K562 (cell line): Measurements from ENCODE around the gene UBE2V1. TPM values are rescaled to one million over a fixed set of nuclear protein-coding genes. Genes with fewer than 3 reads are reported as not detected.

ENCODE experiments used
- ARID2 ChIP-seq: fragments of 450-650 bp; IDR thresholded peaks from 2 replicates; pipeline ENCODE4 v1.6.1; 2017; ENCODE audit warnings: antibody characterized with exemption, mild to moderate bottlenecking
- CBX5 ChIP-seq: IDR thresholded peaks from 2 replicates; pipeline ENCODE4 v1.6.1; 2014; ENCODE audit warnings: low read depth, borderline replicate concordance
- ESRRB ChIP-seq: fragments of 250-450 bp; sonication (Bioruptor Pico); IDR thresholded peaks from 2 replicates; pipeline ENCODE4 v1.5.0; 2020; ENCODE audit warnings: mild to moderate bottlenecking, moderate library complexity, borderline replicate concordance
- FOXK2 ChIP-seq, 2 experiments: fragments of 450-650 bp; IDR thresholded peaks in 1 of 2; conservative IDR thresholded peaks in 1 of 2; 2 replicates each; pipeline ENCODE4 v1.6.1; 2016; ENCODE audit warnings: low read depth in 2 of 2, mild to moderate bottlenecking in 1 of 2
- GABPB2 ChIP-seq: fragments of 250-450 bp; sonication (Bioruptor Pico); conservative IDR thresholded peaks from 2 replicates; pipeline ENCODE4 v1.5.1; 2021; ENCODE audit warnings: mild to moderate bottlenecking
- OTX1 ChIP-seq: fragments of 450-650 bp; formaldehyde crosslinking; IDR thresholded peaks from 2 replicates; pipeline ENCODE4 v1.4.0; 2022; ENCODE audit warnings: mild to moderate bottlenecking
- PML ChIP-seq: IDR thresholded peaks from 2 replicates; pipeline ENCODE4 v1.6.1; 2012; ENCODE audit warnings: low read length, inconsistent platforms
- RUNX1 ChIP-seq: sonication (generic); IDR thresholded peaks from 2 replicates; pipeline ENCODE4 v1.6.1; 2016; ENCODE audit warnings: antibody characterized with exemption, low read depth
- TCF7L2 ChIP-seq: fragments of 150-350 bp; IDR thresholded peaks from 2 replicates; pipeline ENCODE4 v1.6.1; 2016; ENCODE audit warnings: low read depth, mild to moderate bottlenecking, low read length, moderate library complexity
- ZNF589 ChIP-seq: fragments of 200-800 bp; sonication (Bioruptor generic); IDR thresholded peaks from 2 replicates; pipeline ENCODE4 v1.6.1; 2016; ENCODE audit warnings: low read depth, missing genetic modification characterization, missing compliant biosample characterization
- polyA plus RNA-seq, 8 experiments: library from polyadenylated mRNA; depleted of rRNA in 4 of 8; stranded (reverse) in 5 of 8; unstranded in 3 of 8; fragments of >200 nt; fragmentation: Nextera tagmentation in 2 of 8; fragmentation: Illumina TruSeq in 1 of 8; extraction: Ambion mirVana in 2 of 8; extraction: Trizol in 1 of 8; gene quantifications; 2 replicates each; pipeline versions ENCODE4 v1.2.1 to v1.2.3, GENCODE V29; 2011 to 2014; ENCODE audit warnings: inconsistent platforms in 1 of 8, missing spikeins in 1 of 8
- total RNA-seq, 7 experiments: library from RNA; depleted of rRNA in 6 of 7; stranded (reverse); fragments of >200 nt in 6 of 7; fragmentation: Illumina TruSeq in 2 of 7; extraction: Trizol in 2 of 7; gene quantifications; 2 replicates each; pipeline versions ENCODE4 v1.2.1 to v1.2.3, GENCODE V29; 2011 to 2021; ENCODE audit warnings: low replicate concordance in 1 of 7
- TF ChIP-seq, protein P1 (sequence below): fragments of 450-650 bp; IDR thresholded peaks from 2 replicates; pipeline ENCODE4 v1.6.1; 2018; ENCODE audit not compliant: partially characterized antibody
- TF ChIP-seq, protein P2 (sequence below): fragments of 450-650 bp; IDR thresholded peaks from 2 replicates; pipeline ENCODE4 v1.6.1; 2014; ENCODE audit warnings: low read depth, mild to moderate bottlenecking, moderate library complexity, borderline replicate concordance
- TF ChIP-seq, protein P3 (sequence below): fragments of 450-650 bp; IDR thresholded peaks from 2 replicates; pipeline ENCODE4 v1.6.1; 2016; ENCODE audit warnings: low read depth, mild to moderate bottlenecking, moderate library complexity

Gene UBE2V1
- total and polyA plus RNA-seq, 9 of the 15 experiments (the other 6 are each of a cell fraction or from before 2014, with no cell fraction given): 93.0 to 357 (median 119) TPM

DNA sequence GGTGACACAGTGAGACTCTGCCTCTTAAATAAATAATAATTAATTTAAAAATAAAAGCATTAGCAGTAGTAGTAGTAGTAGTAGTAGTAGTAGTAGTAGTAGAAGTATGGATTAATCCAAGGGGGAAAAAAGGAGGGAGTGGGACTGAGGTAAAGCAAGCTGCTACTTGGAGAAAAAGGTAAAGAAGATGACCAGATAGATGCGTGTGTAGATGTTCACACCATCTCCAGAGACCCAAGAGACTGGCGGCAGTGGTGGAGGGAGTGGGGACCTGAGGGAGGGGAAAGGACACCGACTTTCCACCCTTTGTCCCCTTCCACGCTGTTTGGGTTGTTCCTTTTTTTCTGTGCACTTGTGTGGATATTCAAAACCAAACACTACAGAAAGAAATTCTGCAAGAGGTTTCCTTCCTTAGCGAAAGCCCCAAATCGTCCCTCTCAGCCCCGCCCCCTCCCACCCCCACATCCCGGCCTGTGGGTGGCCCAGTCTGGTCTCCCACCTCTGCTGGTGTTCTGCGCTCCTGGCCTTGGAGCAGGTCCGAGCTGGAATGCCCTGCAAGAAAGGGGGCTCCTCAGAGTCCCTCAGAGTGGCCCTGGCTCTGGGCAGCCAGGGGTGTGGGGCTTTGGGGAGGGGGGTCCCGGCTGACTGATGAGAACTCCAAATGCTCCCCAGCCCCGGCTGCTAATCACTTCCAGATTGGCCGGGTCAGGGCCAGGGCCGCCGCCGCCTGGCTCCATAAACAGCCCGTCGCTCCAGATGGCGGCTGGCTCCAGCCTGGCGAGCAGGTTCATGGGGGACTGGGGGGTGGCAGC lies 60.2 kb downstream of the UBE2V1 start (continued):
- TF ChIP-seq, protein P1, sequence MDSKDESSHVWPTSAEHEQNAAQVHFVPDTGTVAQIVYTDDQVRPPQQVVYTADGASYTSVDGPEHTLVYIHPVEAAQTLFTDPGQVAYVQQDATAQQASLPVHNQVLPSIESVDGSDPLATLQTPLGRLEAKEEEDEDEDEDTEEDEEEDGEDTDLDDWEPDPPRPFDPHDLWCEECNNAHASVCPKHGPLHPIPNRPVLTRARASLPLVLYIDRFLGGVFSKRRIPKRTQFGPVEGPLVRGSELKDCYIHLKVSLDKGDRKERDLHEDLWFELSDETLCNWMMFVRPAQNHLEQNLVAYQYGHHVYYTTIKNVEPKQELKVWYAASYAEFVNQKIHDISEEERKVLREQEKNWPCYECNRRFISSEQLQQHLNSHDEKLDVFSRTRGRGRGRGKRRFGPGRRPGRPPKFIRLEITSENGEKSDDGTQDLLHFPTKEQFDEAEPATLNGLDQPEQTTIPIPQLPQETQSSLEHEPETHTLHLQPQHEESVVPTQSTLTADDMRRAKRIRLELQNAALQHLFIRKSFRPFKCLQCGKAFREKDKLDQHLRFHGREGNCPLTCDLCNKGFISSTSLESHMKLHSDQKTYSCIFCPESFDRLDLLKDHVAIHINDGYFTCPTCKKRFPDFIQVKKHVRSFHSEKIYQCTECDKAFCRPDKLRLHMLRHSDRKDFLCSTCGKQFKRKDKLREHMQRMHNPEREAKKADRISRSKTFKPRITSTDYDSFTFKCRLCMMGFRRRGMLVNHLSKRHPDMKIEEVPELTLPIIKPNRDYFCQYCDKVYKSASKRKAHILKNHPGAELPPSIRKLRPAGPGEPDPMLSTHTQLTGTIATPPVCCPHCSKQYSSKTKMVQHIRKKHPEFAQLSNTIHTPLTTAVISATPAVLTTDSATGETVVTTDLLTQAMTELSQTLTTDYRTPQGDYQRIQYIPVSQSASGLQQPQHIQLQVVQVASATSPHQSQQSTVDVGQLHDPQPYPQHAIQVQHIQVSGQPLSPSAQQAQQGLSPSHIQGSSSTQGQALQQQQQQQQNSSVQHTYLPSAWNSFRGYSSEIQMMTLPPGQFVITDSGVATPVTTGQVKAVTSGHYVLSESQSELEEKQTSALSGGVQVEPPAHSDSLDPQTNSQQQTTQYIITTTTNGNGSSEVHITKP: peak; percentile 99
- no peak for TF ChIP-seq CBX5
- TF ChIP-seq TCF7L2: peak; percentile 60; the same call in 1 of the 2 replicates
- TF ChIP-seq FOXK2 (conservative IDR thresholded peaks at IDR 0.05 in 1 of 2, IDR thresholded peaks at IDR 0.05 in 1 of 2; ENCODE audit: low read depth in 2 of 2): peak in 1 of 2 experiments; percentile 97; a peak in 2 of 4 replicates
- no peak for TF ChIP-seq RUNX1
- TF ChIP-seq, protein P2, sequence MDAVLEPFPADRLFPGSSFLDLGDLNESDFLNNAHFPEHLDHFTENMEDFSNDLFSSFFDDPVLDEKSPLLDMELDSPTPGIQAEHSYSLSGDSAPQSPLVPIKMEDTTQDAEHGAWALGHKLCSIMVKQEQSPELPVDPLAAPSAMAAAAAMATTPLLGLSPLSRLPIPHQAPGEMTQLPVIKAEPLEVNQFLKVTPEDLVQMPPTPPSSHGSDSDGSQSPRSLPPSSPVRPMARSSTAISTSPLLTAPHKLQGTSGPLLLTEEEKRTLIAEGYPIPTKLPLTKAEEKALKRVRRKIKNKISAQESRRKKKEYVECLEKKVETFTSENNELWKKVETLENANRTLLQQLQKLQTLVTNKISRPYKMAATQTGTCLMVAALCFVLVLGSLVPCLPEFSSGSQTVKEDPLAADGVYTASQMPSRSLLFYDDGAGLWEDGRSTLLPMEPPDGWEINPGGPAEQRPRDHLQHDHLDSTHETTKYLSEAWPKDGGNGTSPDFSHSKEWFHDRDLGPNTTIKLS: no peak
- no peak for TF ChIP-seq ARID2
- no peak for TF ChIP-seq GABPB2
- TF ChIP-seq OTX1: no peak
- no peak for TF ChIP-seq ESRRB (CRISPR knock-in tag)
- no peak for TF ChIP-seq ZNF589 (CRISPR knock-in tag)
- TF ChIP-seq PML: no peak
- TF ChIP-seq, protein P3, sequence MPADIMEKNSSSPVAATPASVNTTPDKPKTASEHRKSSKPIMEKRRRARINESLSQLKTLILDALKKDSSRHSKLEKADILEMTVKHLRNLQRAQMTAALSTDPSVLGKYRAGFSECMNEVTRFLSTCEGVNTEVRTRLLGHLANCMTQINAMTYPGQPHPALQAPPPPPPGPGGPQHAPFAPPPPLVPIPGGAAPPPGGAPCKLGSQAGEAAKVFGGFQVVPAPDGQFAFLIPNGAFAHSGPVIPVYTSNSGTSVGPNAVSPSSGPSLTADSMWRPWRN: no peak
